Fibroblast of skin of left biceps (primary cell): ENCODE measurements around the gene TFDP1.

ENCODE experiments used
- DNase-seq, 2 experiments: peaks; one replicate each; pipeline ENCODE4 v3.0.0-alpha.2; 2013; ENCODE audit warnings: low read depth in 2 of 2

The TFDP1 gene

DNA sequence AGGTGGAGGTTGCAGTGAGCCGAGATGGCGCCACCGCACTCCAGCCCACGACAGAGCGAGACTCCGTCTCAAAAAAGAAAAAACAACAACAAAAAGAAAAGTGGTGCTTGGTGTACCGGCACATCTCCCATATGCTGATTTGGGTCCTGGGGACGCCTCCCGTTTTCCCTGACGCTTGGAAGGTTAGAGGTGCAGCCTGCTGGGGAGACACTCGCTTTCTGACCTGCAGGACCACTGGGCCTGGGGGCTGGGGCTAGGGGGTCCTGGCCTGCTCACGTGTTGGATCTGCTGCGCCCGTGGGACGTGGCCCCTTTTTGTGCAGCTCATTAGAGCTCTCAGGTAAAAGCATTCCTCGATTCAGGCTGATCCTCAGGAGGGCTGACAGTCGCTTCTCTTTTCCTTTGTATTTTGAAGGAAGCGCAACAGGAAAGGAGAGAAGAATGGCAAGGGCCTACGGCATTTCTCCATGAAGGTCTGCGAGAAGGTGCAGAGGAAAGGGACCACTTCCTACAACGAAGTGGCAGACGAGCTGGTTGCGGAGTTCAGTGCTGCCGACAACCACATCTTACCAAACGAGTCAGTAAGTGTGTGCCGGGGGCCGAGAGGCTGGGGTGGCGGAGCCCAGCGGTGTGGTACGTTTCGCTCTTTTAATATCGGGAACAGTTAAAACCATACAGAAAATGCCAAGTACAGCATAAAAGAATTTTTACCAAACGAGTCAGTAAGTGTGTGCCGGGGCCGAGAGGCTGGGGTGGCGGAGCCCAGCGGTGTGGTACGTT is 48.3 kb downstream of the TFDP1 start:
- DNase-seq, result no peak

DNA sequence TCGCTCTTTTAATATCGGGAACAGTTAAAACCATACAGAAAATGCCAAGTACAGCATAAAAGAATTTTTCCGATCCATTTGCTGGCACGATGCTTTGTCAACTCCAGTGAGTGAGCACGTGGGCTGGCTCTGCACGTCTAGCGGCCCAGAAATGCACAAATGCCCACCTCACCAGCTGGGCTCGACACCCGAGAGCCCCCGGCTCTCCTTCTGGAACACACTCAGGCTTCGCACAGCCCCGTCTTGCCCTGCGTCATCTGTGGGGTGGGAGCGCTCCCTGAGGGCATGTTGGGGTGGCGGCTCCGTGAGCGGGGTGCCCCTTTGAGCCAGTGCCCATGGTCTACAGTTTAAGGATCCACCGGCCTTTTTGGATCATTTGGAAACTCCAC is 48.9 kb downstream of the TFDP1 start:
- no peak for DNase-seq

DNA sequence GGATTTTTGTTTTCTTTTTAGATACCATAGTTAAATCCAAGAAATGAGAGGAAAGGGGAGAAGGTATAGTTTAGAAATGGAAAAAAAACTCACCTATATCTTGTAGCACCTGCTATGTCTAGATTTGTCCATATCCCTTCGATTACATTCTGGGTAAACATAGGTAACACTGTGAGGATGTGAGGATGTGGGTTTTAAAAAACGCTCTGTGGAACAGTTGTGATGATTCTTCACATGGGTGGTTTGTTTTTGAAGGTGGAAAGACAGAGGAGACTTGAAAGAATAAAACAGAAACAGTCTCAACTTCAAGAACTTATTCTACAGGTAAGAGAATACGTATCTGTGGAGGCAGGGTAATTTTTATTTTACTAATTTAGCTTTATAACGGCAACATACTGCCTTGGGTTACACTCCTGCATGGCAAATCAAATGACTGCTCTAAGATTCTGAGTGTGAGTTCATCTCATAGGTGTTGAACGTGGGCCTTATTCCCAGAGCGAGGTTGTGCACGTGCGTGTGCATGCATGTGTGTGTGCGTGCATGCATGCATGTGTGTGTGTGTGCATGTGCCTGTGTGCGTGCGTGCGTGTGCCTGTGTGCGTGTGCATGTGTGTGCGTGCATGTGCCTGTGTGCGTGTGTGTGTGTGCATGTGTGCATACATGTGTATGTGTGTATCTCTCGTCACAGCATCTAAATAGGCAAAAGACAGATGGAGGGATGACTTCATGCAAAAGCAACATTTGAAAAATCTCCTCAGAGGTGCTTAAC is 49.9 kb downstream of the TFDP1 start:
- no peak for DNase-seq

DNA sequence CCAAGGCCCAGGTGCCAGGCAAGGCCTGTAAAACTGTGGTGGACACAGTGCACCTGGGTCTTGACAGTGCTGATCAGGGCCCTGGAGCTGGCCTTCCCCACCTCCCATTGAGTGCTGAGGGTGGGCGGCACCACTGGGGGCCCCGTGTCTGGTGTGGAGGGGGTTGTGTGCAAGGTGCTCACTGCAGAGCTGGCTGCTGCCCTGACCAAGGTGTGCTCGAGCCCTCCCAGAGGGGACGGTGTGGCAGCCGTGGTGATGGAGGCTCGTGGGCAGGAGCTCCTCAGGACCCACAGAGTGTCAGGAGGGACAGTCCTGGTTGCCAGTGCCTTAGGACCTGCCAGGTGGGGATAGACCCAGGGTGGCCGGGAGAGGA is 50.5 kb downstream of the TFDP1 start:
- DNase-seq, result no peak

DNA sequence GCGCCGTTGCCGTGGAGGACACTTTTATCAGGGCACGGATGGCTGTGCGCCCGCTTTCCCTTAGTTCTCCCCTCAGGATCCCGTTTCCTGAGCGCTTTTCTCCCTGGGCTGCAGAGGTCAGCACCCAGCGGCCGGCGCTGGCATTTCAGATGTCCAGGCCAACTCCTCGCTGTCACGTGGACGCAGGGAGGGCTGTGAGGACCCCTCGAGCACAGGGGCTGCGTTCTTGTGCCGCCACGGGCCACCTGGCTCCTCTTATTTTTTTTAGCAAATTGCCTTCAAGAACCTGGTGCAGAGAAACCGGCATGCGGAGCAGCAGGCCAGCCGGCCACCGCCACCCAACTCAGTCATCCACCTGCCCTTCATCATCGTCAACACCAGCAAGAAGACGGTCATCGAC is 51.2 kb downstream of the TFDP1 start:
- no peak for DNase-seq

DNA sequence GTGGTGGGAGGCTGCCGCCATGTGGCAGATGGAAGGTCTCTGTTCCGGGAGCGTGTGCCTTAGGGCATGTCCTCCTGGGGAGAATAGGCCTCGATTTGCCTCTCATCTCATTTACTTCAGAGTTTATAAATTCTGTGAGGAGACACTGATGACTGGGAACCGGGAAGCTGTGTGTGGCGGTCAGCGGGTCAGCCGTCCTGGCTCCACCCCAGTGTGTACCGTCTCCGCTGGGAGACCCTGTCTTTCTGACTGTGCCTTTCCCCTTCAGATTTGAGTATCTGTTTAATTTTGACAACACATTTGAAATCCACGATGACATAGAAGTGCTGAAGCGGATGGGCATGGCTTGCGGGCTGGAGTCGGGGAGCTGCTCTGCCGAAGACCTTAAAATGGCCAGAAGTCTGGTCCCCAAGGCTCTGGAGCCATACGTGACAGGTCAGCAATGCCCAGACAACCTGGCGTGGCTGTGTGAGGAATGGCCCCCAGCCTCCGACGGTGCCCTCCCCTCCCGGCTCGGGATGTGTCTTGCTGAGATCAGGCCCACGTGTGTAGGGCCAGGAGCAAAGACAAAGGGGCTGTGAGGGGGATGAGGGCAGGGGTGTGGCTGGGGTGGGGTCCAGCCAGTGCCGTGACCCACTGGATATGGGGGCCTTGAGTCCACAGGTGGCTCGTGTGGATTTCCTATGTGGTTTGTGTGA is 51.9 kb downstream of the TFDP1 start:
- DNase-seq, result no peak

DNA sequence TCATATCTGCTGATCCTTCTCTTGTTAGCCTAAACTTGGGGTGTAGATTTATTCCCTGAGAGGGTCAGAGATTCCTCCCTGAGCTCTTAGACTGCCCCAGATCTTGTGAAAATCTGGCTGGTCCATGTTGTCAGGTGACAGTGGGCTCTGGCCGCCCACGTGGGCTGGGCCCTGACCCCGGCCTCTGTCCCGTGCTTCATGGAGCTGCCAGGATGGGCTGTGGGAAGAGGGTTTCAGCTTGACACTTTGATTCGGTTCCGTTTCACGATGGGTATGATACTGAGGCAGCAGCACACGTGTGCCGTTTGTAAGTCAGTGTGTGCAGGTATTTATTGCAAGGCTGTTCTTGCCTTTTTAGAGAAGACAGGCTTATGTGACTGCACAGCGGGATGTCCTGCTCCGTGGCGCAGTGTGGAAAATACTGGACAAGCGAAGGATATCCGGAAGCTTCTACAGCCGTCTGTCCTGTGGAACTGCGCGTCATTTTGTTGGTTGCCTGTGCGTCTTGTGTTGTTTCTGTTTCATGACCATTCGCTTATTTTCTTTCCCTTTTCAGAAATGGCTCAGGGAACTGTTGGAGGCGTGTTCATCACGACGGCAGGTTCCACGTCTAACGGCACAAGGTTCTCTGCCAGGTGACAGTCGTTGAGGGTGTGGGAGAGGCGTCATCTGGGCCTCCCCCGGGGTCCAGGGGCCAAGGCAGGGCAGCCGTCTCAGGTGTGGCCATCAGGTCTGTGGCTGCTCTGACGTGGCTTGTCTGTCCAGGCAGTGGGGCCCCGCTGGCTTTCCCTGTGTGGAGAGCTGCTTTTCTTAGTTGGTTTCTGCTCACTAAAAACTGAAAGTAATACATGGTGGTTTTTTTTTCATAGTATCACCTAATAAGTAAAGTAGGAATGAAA is 53.0 kb downstream of the TFDP1 start:
- DNase-seq, result no peak

DNA sequence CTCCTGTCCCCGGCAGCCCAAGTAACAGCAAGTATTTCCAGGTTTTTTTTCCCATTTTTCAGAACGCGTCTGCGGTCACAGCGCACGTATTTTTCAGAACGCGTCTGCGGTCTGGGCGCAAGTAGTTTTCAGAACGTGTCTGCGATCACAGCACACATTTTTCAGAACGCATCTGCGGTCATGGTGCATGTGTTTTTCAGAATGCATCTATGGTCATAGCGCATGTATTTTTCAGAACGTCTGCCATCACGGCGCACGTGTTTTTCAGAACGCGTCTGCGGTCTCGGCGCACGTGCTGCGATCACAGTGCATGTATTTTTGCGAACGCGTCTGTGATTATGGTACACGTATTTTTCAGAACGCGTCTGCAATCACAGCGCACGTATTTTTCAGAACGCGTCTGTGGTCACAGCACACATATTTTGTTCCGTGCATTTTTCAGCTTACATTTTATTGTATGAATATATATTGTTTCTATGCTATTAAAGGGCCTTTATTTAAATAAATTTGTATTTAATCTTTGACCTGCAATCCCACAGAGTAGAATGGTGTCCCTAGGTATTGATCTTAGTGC is 53.7 kb downstream of the TFDP1 start:
- DNase-seq, result no peak

DNA sequence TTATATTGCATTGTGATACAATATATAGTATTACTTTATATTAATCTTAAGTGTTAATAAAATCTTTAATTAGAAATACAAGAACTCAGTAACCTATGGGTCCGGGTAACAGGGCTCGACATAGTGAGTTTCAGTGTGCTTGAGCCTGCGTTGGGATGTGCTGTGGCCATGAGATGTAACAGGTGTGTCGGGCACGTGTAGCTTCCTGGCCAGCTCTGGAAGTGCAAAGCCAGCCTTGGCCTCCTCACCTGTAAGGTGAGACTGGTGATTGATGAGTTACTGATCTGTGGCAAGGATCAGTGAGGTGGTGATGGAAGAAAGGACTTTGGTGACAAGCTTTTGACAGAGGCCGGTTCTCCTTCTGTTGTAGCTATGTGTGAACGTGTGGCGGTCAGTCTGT is 54.3 kb downstream of the TFDP1 start:
- no peak for DNase-seq

DNA sequence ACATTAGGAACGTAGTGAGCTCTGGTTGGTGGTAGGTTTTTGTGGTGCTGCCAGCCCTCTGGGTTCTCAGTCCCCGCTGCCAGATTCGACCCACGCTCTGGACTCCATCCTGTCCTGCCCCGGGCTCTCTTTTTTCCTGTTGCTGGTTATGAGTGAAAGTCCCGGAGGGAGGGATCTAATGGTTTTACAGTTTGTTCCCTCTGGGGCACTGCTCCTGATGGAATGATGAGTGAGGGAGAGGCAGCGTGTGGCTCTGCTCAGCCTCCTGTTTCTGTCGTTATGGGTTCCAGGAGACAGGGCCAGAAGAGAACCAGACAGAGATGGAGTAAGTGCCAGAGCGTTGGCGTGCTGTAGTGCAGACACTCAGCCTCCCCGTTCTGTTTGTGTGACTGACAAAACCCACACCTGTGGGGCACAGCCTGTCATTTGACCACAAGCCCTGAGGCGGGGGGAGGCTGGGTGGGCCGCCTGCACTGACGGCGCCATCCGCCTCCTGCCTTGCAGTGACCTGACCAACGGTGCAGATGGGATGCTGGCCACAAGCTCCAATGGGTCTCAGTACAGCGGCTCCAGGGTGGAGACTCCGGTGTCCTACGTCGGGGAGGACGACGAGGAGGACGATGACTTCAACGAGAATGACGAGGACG is 55.2 kb downstream of the TFDP1 start:
- no peak for DNase-seq

DNA sequence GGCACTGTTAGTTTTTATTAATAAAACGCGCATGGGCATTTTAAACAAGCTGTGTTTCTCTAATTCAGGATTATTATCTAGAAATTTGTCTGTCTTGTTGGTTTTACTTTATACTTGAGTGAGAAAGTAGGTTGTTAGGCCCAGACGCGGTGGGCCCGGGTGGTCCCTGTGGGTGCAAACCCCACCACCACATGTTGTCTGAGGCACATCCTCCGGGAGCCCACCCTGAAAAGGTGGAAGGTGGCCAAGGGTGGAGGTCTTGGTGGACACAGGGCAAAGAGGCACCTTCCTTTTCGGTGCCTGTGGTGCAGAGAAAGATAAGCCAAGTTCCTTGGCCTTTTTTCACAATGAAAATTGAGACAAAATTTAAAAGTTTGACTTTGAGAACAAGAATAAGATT is 56.9 kb downstream of the TFDP1 start:
- DNase-seq, result no peak

DNA sequence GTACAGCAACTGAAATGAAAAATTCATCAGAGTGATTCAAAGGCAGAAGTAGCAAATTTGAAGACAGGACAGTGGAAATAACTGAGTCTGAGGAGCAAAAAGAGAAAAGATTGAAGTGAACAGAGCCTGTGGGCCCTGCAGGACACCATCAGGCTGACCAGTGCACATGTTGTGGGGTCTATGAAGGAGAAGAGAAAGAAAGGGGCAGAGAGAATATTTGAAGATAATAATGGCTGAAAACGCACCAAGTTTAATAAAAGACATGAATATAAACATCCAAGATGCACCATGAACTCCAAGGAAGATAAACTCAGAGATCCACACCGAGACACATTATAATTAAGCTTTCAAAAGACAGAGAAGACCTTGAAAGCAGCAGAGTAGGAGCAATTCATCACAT is 58.0 kb downstream of the TFDP1 start:
- no peak for DNase-seq

DNA sequence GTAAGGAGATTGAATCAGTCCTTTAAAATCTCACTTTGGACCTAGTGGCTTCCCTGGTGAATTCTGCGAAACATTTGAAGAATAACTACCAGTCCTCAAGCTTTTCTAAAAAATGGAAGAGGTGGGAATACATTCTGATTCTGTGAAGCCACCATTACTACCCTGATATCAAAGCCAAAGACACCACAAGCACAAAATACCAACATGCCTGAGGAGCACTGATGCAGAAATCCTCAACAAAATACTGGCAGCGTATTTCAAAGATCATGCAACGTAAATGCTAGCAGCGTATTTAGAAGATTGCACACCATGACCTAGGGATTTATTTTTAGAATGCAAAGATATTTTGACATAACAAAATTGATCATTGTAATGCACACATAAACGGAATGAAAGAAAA is 59.0 kb downstream of the TFDP1 start:
- no peak for DNase-seq

DNA sequence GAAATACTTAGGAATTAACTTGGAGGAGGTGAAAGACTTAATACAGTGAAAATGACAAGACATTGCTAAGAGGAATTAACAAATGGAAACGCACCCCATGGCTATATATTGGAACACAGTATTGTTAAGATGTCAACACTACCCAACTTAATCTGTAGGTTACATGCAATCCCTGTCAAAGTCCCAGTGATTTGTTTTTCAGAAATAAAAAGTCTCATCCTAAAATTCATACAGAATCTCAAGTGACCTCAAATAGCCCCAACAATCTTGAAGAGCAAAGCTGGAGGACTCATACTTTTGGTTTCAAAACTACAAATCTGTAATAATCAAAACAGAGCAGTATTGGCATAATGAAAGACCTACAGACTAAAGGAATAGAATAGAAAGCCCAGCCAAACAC is 60.2 kb downstream of the TFDP1 start:
- DNase-seq, result no peak

DNA sequence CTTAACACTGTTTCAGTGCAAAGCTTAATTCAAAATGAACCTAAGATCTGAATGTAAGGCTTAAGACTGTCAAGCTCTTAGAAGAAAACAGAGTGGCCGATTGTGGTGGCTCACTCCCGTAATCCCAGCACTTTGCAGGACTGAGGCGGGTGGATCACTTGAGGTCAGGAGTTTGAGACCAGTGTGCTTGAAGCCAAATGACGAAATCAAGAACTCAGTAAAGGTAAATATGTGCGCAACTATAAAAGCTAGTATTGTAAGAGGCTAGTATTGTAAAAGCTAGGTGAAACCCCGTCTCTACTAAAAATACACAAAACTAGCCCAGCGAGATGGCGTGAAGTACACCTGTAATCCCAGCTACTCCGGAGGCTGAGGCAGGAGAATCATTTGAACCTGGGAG is 60.8 kb downstream of the TFDP1 start:
- DNase-seq, result no peak

DNA sequence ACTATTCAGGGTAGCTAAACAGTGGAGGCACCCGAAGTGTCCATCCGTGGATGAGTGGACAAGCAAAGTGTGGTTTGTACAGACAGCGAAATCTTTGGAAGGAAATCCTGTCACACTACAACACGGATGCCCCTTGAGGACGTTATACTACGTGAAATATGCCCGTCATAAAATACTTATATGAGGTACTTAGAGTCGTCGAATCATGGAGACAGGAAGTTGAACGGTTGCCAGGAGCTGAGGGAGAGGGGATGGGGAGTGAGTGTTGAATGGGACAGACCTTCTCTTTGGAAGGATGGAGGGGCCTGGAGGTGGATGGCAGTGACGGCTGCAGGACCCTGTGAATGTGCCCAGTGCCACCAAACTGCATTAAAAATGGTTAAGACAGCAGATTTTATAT is 61.8 kb downstream of the TFDP1 start:
- no peak for DNase-seq

DNA sequence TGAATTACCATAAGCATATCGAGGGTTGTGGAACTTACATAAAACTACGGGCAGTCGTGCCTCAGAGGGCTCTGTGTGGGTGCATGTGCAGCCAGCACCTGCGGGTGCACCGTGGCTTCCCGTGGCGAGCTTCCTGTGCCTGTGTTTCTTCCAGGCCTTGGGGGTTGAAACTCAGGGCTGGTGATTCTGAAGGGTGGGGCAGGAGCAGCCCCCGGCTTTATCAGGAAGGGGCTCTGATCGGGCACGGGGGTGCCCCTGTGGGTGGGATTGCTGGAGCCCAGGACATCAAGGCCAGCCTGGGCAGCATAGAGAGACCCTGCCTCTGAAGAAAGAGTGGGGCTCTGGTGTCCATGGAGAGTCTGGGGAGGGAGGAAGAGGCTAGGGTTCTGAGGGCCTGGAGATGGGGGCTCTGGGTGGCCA is 62.4 kb downstream of the TFDP1 start:
- DNase-seq, result no peak

DNA sequence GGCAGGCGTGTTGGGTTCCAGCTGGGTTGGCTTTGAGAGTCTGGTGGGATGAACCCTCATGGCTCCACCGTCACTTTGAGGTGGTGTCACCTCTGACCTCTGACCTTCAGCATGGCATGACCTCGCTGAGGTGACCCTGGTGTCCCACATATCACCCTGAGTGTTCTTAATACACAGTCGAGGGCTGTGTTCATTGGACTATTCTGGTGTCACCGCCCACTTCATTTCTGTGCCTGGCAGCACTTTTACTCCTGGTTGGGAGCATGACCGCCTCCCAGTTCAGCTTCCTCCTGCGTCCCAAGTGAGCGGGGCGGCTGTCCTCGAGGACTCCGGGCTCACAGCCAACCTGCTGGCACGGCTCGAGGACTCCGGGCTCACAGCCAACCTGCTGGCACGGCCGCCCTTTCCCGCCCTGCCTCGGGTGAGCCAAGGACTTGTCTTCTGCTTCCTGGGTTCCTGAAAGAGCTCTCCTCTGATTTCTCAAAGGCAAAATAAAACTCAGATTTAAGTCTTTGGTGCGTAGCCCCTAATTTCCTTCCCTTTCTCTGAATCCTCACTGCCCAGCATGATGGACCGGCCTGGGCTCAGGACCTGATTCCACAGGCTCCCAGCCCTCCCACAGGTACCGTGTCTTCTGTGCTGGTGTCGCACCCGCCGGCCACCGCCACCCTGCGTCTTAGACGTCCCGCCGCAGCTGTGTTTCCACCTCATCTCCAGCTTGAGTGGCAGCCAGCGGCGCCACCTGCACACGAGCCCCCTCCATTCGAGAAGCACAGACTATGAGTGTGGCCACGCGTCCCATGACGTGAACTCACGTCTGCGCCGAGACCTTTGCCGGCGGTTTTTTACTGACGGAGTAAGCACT is 63.0 kb downstream of the TFDP1 start:
- DNase-seq, result no peak

DNA sequence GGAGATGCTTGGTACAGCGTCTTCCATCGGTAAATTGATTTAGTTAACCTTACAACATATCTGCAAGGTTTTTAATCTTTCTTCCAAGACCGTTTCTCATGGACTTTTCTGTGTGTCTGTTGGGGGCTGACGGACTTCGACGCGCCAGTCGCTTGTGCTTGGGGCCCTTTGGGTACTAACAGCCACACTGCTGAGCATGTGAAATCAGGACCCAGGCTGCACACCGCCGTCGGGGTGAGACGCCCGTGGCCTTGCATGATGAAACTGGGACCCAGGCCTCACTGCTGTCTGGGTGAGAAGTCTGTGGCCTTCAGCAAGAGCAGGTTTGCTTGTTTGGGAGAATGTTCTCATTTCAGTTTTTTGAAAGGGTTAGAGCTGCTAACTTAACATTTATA is 63.7 kb downstream of the TFDP1 start:
- no peak for DNase-seq

DNA sequence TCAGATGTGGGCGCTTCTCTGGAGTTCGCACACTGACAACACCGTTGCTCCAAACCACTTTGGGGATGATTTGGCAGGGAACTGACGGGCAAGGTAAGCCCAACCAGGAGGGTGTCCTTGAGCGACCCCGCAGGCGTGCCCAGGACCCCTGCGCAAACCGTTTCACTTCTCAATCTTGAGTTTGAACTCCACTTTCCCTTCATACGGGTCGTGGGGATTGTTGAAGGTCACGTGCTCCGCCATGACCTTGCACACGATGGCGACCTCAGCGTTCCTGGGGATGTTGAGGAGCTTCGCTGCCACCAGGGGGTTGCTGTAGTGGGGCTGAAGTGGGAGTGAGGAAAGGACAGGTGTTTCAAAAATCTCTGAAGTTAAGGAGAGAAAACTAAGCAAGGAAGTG is 64.7 kb downstream of the TFDP1 start:
- no peak for DNase-seq
